Measurements from ENCODE around the gene PRKD1.
"Not testable (repeated sequence)": the region's sequence is repeated elsewhere in the genome, so short reads cannot be mapped to it uniquely, and the experiment has no call there.

The PRKD1 gene

DNA sequence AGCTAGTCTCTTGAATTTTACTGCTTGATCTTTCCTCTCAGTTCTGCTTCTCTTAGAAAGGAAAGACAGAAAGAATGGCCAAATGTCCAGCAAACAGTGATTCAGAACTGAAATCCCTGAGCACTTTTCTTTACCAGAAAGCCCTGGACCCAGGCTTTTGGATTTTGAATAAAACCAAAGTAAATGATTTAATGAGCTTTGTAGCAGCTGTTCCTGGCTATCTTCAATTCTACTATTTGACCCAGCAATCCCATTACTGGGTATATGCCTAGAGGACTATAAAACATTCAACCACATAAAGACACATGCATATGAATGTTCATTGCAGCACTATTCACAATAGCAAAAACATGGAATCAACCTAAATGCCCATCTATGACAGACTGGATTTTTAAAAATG lies 187.2 kb downstream of the PRKD1 start:
- no peak for DNase-seq (ENCODE audit: low spot score)

GRCh38 chr14:29738950-29739349 lies 188.7 kb downstream of the PRKD1 start:
- DNase-seq (ENCODE audit: low spot score): no peak

- DNase-seq (ENCODE audit: low spot score): no peak
Observed at GRCh38 chr14:29738056-29738455, 189.6 kb downstream of the PRKD1 start.

- DNase-seq (ENCODE audit: low spot score): no peak
Observed at GRCh38 chr14:29735459-29735858, 192.2 kb downstream of the PRKD1 start.

DNA sequence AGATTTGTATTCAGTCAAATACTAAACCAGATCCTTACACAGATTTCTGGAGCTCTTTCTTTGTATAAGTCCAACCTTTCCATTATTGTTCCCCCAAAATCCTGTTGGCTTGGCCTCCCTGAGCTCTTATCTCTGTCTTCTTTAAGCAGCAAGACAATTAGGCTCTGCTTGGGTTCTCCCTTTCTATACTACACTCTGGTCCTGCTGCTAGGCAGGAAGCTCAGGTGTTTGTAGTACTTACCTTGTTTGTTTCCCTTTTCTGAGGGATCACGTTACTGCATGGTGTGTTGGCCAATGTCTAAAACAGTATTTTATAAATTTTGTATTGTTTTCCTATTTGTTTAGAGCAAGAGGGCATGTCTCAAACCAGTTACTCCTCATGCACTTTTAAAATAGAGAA lies 192.9 kb downstream of the PRKD1 start:
- DNase-seq (ENCODE audit: low spot score): no peak

DNA sequence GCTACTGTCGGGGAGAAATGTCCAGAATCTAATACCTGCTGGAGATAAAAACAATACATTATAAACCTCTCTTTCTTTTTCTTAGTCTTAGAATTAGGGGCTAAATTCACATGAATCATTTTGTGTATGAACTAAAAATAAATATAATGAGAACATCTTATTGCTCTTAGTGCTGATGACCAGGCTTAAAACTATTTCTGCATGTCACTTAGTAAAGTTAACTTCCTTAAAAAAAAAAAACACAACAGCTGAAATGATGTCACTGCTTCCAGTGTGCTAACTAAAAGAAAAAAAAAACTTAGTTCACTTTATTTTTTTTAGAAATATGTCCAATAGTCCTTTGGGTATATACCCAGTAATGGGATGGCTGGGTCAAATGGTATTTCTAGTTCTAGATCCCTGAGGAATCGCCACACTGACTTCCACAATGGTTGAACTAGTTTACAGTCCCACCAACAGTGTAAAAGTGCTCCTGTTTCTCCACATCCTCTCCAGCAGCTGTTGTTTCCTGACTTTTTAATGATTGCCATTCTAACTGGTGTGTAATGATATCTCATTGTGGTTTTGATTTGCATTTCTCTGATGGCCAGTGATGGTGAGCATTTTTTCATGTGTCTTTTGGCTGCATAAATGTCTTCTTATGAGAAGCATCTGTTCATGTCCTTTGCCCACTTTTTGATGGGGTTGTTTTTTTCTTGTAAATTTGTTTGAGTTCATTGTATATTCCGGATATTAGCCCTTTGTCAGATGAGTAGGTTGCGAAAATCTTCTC lies 200.9 kb downstream of the PRKD1 start:
- not testable (repeated sequence) for DNase-seq (ENCODE audit: low spot score)

GRCh38 chr14:29724991-29725390 lies 202.7 kb downstream of the PRKD1 start:
- no peak for DNase-seq (ENCODE audit: low spot score)

DNA sequence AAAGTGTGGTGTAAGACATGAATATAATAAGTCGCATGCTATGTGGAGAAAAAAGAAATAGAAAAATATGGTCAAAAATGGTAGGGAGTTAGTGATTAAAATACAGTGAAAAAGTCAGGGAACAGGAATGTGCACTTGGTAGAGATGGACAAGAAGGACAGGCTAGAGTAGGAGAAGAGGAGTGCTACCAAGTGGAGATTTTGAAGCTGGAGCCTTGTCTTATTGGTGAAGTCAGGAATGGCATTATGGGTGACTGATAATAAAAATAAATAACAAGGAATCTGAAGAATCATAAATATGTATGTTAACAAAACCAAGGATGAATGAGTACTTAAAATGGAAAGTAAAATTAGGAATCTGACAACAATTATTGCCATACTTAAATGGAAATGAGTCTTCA lies 204.8 kb downstream of the PRKD1 start:
- no peak for DNase-seq (ENCODE audit: low spot score)

- DNase-seq (ENCODE audit: low spot score): no peak
Observed at GRCh38 chr14:29721586-29721985, 206.1 kb downstream of the PRKD1 start.

GRCh38 chr14:29717901-29718300 lies 209.7 kb downstream of the PRKD1 start:
- no peak for DNase-seq (ENCODE audit: low spot score)

DNA sequence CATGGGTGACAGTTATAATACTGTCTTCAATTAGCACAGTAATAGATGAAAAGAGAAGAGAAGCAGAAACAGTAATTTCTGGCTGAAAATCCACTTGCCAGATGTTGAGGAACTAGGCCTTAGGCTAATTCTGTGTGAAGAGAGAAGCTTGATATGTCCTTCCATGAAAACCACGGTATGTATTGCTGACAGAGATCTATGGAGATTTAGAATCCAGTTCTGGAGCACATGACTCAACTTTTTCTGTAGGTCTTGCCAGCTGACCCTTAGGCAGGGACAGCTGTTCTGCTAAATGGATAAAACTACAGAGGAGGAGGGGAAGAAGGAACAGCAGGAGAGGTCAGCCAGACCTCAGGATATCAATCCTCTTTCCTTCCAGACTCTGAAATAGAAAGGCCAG lies 211.5 kb downstream of the PRKD1 start:
- DNase-seq (ENCODE audit: low spot score): no peak

- DNase-seq (ENCODE audit: low spot score): no peak
Observed at GRCh38 chr14:29712601-29713000, 215.0 kb downstream of the PRKD1 start.

DNA sequence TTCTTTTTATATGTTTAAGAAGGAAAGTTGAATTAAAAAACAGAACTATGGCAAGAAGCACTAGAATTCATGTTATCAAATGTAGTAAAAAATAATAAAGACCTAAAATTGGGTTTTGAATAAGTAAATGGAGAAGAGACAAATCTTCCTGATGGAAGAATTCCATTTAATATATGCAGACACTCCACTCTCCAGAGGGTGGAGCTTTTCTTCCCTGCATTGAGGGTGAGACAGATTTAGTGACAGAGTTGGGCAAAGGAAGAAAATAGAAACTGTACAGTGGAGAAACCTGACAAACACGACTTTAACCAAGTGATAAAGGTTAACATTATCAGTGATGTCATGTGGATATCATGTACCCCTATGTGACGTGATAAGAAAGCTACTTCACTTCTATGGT lies 217.6 kb downstream of the PRKD1 start:
- DNase-seq (ENCODE audit: low spot score): no peak

DNA sequence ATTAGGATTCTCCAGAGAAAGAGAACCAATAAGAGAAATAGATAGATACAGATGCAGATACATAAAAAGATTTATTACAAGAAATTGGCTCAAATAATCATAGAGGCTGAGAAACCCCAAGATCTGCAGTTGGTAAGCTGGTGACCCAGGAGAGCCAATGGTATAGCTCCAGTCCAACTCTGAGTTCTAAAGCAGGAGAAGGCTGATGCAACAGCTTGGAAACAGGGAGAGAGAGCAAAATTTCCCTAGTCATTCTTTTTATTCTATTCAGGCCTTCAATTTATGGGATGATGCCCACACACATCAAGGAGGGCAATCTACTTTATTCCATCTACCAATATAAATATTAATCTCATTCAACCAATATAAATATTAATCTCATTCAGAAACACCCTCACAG lies 218.2 kb downstream of the PRKD1 start:
- no peak for DNase-seq (ENCODE audit: low spot score)

GRCh38 chr14:29706700-29707099 lies 220.9 kb downstream of the PRKD1 start:
- DNase-seq (ENCODE audit: low spot score): no peak

DNA sequence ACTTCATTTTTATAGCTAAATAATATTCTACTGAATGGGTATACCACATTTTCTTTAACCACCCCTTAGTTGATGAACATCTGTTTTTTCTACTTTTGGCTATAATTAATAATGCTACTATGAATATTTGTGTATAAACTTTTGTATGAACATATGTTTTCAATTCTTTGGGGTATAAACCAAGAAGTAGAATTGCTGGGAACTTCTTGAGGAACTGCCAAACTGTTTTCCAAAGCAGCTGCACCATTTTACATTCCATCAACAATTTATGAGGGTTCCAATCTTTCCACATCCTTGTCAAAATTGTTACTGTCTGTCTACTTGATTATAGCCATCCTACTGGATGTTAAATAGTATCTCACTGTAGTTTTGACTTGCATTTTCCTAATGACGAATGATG lies 221.8 kb downstream of the PRKD1 start:
- DNase-seq (ENCODE audit: low spot score): no peak

DNA sequence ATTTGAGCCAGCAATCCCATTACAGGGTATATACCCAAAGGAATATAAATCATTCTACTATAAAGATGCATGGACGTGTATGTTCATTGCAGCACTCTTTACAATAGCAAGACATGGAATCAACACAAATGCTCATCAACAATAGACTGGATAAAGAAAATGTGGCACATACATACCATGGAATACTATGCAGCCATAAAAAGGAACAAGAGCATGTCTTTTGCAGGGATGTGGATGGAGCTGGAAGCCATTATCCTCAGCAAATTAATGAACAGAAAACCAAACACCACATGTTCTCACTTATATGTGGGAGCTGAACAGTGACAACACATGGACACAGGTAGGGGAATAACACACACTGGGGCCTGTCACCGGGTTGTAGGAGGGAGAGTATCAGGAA lies 238.1 kb downstream of the PRKD1 start:
- not testable (repeated sequence) for DNase-seq (ENCODE audit: low spot score)

- no peak for DNase-seq (ENCODE audit: low spot score)
Observed at GRCh38 chr14:29687866-29688265, 239.8 kb downstream of the PRKD1 start.

DNA sequence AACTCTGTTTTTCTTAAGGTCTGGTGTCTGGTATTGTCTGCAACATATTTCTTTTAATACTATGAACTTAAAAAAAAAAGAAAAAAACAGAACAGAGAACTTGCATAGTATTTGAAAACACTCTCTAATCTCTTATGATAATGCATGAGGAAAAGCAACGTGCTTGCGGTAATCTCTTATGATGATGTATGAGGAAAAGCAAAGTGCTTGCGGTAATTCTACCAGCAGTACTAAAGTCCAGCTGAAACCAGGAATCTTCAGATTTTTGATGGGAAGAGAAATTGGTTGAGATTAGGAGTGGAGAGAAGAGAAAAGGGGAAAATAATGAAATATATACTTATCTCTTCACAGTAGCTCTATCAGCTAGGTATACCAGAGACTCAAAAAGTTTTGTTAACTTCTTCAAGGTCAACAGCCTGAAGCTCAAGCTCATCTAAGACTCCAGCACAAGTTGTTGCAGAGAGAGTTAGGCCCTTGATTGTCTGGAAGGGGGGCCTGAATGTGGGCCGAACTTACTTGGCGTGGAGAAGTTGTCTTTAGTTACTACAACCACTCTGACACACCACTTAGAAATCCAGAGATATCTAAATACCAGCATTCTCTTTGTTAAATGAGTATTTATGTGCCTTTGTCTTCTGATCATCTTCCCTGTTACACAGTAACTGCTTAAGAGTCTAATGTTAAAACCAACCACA lies 240.4 kb downstream of the PRKD1 start:
- DNase-seq (ENCODE audit: low spot score): no peak

GRCh38 chr14:29684926-29685325 lies 242.7 kb downstream of the PRKD1 start:
- no peak for DNase-seq (ENCODE audit: low spot score)

- no peak for DNase-seq (ENCODE audit: low spot score)
Observed at GRCh38 chr14:29682789-29683188, 244.9 kb downstream of the PRKD1 start.

DNA sequence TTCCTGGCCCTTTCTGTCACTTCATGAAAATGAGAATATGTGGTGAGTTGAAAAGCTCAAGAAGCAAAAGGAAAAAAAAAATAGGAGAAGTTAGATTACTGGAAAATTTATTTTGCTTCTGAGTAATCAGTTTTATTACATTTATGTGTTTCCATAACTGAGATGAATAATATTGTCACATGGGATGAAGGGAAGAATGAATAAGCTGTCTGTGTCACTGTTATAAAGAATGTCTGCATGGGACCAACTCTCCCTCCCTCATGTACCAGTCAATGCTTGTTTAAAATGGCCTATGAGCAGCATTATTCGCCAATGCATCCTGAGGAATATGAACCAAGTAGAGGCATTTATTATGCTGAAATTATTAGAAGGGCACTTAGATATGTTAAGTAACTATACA lies 246.3 kb downstream of the PRKD1 start:
- no peak for DNase-seq (ENCODE audit: low spot score)

- DNase-seq (ENCODE audit: low spot score): no peak
Observed at GRCh38 chr14:29674566-29675285, 252.9 kb downstream of the PRKD1 start.

Measured in activated CD4-positive, alpha-beta T cell treated with anti-CD3 and anti-CD28 coated beads, Interleukin-2, Interleukin-4, amounts not matched to agents 100 ng/mL and 50 ng/mL, durations not matched to agents 16 hours and 8 hours (primary cell).